AG04450 (cell line): Measurements from ENCODE around the gene PLEKHH3. TPM values are rescaled to one million over a fixed set of nuclear protein-coding genes. Genes with fewer than 3 reads are reported as not detected.

Source experiments
- CTCF ChIA-PET: fragments of 300-600, 350-600 bp; formaldehyde crosslinking; extraction: SDS; loops from one replicate; lab custom pipeline; 2022; ENCODE audit warnings: antibody characterized with exemption, inconsistent platforms; lab: Charles Lee
- POLR2A ChIA-PET: fragments of 350-600 bp; formaldehyde crosslinking; extraction: SDS; loops from one replicate; lab custom pipeline; 2021; ENCODE audit warnings: antibody characterized with exemption, inconsistent platforms; lab: Yijun Ruan, JAX
- DNase-seq: peaks from one replicate; pipeline ENCODE4 v3.0.0-alpha.2; 2011; ENCODE audit warnings: low read depth, low spot score
- H3K27ac ChIP-seq: one replicate; pipeline ENCODE4 v1.5.1; 2012; ENCODE audit warnings: low read depth, low read length, control low read depth
- H3K27me3 ChIP-seq: one replicate; pipeline ENCODE4 v1.6.0; 2012; ENCODE audit warnings: low read length; ENCODE audit not compliant: control insufficient read depth, insufficient read depth
- H3K4me3 ChIP-seq: 2 replicates; pipeline ENCODE4 v1.5.1; 2011; ENCODE audit warnings: mild to moderate bottlenecking, low read depth, low read length, control low read depth
- H3K9me3 ChIP-seq: 2 replicates; pipeline ENCODE4 v1.5.1; 2012; ENCODE audit warnings: low read length; ENCODE audit not compliant: control insufficient read depth, insufficient read depth
- CTCF ChIP-seq: IDR thresholded peaks from 2 replicates; pipeline ENCODE4 v1.5.1; 2011; ENCODE audit warnings: low read depth, low read length, control low read depth, inconsistent platforms
- polyA plus RNA-seq: library from polyadenylated mRNA; depleted of rRNA; stranded (reverse); fragments of >200 nt; gene quantifications from 2 replicates; pipeline ENCODE4 v1.2.3, GENCODE V29; 2011

The PLEKHH3 gene
- polyA plus RNA-seq, 1 experiment: 3.6 TPM

DNA sequence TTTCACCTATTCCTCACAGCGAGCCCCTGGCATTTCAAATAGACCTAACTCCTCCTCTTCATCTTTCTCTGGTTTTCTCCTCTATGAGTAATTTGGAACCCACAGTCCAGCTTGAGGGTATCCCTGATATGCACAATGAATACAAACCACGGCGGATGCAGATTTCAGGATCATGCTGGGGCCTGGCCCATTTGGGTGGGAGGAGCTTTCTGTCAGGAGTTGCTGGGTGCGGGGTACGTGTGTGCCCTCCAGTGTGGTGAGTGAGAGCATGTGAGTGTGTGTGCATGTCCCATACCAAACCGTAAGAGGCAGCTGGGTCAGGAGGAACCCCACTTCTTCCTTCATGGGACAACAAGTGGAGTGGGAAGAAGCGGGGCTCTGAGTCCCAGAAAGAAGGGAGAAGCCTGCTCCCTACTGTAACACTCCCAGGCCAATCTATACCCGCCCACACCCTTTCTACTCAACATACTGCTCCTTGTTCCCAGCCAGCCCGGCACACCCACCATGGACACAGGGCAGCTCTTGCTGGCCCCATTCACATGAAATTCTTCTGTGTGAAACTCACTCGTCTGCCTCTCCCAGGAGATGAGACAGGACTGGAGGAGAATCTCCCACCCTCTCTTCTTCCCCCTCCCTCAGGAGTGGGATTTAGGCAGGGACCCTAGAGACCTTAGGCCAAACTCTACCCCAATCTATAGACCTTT, 23.9 kb upstream of the PLEKHH3 start:
- H3K27ac ChIP-seq: no peak overlapping the region
- ChIA-PET CTCF (no interaction called here), POLR2A (no interaction called here)
- H3K27me3 ChIP-seq: no peaks in the 10 kb centered on the region
- no peak overlapping the region for H3K4me3 ChIP-seq
- DNase-seq: no peak
- no peak for TF ChIP-seq CTCF
- no peaks in the 10 kb centered on the region for H3K9me3 ChIP-seq

- POLR2A ChIA-PET: interaction anchor here (0.6 to 1.6 kb wide), 4 partner anchors 9 to 125 kb away, joined by 3 to 6 read pairs (median 4); partner anchors contain the start of gene BECN1
- CTCF ChIA-PET: interaction anchor here (0.6 to 0.8 kb wide), 3 partner anchors 121 to 1779 kb away, joined by 3 to 7 read pairs (median 3); no protein-coding TSS in a partner anchor
- DNase-seq: no peak
These were observed 22.6 kb upstream of the PLEKHH3 start for GRCh38 chr17:42699415-42699740.

GRCh38 chr17:42698736-42699414, 22.1 kb upstream of the PLEKHH3 start:
- Histone ChIP-seq H3K27me3 (no peaks in the 10 kb centered on the region), H3K27ac (no peak overlapping the region), H3K4me3 (no peak overlapping the region), H3K9me3 (no peaks in the 10 kb centered on the region)
- DNase-seq: no peak
- no peak for TF ChIP-seq CTCF
- ChIA-PET CTCF (interaction anchor here (0.6 to 1.0 kb wide), 5 partner anchors 65 to 1780 kb away, joined by 3 to 7 read pairs (median 3); no protein-coding TSS in a partner anchor), POLR2A (interaction anchor here (0.6 to 1.6 kb wide), 4 partner anchors 8 to 125 kb away, joined by 3 to 6 read pairs (median 4); partner anchors contain the start of gene BECN1)

More at GRCh38 chr17:42699415-42699740, 22.6 kb upstream of the PLEKHH3 start:
- no peak overlapping the region for H3K4me3 ChIP-seq
- TF ChIP-seq CTCF: no peak
- no peaks in the 10 kb centered on the region for H3K27me3 ChIP-seq
- H3K9me3 ChIP-seq: no peaks in the 10 kb centered on the region
- H3K27ac ChIP-seq: no peak overlapping the region

- CTCF ChIA-PET: no interaction called here
- Histone ChIP-seq H3K4me3 (no peak overlapping the region), H3K9me3 (no peaks in the 10 kb centered on the region), H3K27me3 (no peaks in the 10 kb centered on the region), H3K27ac (peak overlapping the region; percentile 21)
- POLR2A ChIA-PET: no interaction called here
- no peak for TF ChIP-seq CTCF
- no peak for DNase-seq
These were observed 20.5 kb upstream of the PLEKHH3 start for GRCh38 chr17:42697108-42697811.
